HG02678 (cell line): ENCODE measurements around the gene C8B.

Experiments used
- ATAC-seq: cut with Tn5 transposase; IDR thresholded peaks from one replicate; pipeline ENCODE4 v1.9.1; 2021; ENCODE audit warnings: mild to moderate bottlenecking, moderate library complexity; ENCODE audit not compliant: unreplicated experiment

The C8B gene

DNA sequence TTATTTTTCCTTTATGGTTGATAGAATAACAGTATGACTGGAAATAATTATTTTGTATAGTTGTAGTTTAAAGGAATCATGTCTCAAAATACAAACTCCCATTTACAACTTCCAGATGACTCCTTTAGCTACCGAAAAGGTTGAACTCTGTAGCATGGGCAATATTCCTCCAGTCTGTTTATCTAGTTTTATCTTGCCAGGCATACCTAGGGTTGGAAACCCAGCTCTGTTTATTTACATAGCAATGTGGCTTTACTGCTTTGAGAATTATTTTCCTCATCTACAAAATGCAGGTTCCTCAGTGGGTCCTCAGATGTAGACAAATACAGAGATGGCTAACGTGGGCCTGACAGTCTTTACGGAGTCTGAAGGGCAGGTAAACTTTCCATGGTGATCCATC is 60.1 kb downstream of the C8B start:
- ATAC-seq, result no peak

DNA sequence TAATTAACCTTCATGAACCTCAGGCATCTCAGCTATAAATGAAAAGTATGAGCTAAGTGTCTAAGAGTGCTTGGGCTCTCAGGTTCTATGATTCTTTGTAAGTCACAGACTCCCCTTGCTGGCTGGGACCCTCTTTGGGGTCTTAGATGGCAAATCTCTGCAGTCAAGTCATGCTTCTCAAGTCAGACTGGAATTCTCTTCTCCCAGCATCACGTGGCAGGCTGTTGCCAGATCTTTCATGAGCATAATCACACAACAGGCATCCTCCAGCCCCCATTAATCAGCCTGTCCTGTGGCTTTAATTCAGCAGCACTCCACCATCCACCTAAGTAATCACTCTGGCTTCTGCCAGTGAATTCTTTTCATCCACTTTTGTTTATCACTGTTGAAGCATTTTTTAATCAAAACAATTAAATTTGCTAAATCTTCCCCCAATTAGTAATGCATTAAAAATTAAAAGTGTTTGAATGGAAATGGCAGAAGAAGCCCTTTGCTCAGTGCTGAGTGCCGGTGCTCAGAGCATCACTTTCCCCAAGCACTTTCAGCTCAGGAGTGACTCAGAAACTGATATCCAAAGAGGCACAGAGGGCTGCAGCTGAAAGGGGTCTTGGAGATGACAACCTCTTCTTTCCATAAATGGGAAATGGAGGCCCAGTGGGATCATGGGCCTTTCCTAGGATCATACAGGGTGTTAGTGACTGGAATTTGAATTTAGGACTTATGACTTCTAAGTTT is 61.0 kb downstream of the C8B start:
- ATAC-seq, result no peak

DNA sequence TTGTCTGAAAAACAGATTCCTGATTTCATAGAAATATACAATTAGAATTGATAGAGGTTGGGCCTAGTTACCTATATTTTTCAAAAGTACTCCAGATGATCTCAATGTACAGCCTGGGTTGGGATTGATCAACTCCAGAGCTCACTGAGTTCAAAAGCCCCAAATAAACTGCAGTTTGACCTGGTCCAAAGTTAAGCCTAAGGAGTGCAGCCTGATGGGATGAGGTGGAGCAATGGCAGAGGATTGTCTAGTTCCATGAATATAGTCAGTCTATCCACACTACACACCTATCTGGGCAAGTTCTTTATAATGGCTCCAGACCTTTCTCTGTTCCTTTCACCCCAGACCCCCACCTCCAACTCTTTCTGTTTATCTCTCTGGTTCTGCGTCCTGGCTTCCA is 62.0 kb downstream of the C8B start:
- ATAC-seq, result no peak

DNA sequence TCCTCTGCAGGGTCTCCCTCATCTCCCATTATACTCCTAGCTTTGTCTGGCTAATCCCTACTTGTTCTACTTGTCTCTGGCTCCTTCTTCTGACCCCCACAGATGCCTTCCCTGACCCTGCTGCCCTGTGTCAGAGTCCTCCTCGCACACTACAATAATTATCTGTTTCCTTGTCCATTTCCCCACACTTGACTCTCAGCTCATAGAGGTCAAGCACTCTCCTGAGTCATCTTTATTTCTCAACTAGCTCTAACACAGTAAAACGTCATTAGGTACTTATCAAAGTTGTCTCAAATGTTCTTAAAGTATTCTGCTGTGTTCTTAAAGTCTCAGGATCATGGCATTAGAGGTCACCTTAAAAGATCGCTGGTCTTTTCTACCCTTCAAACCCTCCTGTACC is 64.1 kb downstream of the C8B start:
- ATAC-seq, result no peak

DNA sequence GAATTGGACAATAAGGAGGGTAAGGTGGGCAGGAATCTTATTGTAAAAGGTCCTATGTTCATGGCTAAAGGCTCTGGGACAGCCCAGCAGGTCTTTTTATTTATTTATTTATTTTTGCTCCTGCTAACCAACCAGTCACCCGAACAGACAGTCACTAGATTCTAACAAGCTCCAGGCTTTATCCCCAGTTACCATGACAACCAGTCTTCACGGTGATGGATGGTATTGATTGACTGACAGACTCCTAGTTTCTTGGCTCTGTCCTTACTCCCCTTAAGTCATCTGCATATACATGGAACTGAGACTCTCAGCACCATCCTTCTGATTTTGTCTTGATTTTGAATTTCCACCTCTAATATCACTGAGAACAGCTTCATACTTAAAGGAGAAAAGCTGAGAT is 66.9 kb downstream of the C8B start:
- no peak for ATAC-seq

DNA sequence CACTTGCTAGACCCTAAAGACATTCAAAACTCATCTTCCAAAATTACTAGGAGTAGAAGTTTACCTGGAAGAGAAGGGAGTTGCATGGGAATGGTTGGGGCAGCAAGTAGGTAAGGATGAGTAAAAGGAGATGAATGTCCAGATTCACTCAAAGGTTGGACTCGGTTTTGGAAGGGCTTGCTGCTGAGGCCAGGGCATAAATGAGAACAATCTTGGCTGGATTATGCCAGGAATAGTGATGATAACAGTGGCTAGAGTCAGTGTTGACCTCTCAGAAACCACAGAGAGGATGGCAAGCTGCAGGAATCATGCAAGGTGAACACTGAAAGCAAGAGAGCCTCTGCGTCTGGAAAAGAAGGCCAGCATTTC is 67.8 kb downstream of the C8B start:
- no peak for ATAC-seq

DNA sequence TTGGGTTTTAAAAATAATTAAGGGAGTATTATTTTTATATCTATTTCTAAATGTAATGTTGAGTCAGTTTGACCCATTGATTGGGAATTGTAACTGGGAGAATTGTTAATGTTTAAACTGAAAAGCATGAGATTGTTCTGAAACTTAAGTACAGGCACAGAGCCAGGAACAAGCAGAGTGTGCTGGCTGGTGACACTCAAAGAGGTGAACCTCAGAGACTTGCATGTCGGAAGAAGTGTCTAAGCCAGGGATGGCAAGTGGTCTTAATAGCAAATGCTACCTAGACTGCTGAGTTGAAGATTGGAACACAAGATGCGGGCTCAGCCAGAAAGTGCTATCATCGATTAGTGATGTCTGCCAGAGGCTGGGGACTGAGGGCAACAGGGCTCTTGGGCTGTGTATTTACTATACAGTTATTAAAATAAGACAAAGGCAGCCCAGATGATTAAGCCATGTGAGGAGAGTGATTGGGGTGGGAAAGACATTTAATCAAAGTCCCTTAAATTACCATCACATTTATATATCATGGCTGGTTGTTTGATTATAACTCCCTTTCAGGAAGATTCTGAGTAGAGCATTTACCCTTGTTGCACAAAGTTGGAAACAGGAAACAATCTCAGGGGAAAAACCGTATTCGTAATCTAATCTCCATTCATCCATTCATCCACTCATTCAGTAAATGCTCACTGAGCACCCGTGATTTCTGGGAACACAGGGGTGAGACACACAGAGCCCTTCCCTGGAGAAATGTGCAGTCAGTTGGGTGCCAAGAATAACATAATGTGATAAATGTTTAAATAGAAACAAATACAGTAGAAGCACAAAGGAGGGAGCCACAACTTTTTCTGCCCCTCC is 68.4 kb downstream of the C8B start:
- no peak for ATAC-seq

DNA sequence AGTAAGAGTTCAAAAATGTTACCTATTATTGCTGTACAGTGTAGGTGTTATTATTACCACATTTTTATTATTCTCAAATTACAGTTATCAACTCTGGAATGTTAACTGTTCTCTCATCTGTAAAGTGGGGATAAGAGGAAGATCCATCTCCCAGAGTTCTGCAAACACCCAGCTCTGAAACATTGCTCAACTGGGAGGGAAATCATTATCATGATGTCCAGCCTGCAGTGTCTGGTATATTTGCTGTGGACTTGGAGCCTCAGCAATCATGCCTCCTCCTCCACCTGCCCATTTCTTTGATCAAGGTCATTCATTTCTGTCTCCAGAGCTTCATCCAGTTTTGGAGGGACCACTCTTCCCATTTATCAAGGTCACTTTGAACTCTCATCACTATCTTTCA is 71.8 kb downstream of the C8B start:
- ATAC-seq, result no peak

DNA sequence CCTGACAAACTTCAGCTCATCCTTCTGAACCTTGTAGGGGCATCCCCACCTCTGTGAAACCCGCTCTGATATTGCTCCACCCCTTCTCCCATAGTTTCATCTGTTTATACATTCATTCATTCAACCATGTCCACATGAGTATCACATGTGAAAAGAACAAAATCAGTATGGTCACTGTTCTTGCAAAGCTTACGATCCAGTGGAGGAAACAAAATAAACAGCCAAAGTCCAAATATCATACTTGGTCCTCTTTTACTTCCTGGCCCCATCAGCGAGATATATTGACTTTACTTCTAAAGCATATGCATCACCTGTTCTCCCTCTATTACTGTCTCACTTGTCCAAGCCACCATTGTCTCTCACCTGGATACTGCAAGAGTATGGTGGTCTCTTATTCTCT is 75.6 kb downstream of the C8B start:
- ATAC-seq, result no peak

DNA sequence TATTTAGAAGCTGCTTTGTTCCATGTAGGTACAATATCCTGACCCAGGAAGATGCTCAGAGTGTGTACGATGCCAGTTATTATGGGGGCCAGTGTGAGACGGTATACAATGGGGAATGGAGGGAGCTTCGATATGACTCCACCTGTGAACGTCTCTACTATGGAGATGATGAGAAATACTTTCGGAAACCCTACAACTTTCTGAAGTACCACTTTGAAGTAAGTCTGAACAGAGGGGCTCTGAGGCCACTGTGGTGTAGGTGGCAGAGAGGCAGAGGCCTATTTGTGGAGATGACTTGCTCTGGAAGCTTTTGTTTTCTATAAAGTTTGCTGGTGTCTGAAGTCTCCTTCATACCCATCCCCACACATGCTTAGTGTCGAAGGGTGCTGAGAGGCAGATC is 84.4 kb downstream of the C8B start:
- no peak for ATAC-seq

DNA sequence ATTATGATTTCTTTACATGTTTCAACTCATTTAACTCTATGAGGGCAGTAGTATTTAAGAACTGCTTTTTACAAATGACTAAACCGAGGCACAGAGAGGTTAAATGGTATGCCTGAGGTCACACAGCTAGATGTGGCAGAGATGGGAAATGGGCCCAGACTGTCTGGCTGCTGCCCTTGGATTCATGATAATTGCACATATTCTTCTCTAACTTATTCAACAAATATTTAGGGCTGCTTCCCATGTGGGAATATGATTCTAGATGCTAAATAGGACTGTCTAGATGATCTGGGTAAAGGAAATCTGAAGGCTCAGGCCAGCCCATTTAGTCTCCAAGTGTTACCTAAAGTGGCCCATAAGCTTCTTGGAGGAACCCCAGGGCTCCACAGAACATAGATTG is 85.0 kb downstream of the C8B start:
- no peak for ATAC-seq
